ENCODE measurements around the gene OR51V1.
"Not testable (repeated sequence)": the region's sequence is repeated elsewhere in the genome, so short reads cannot be mapped to it uniquely, and the experiment has no call there.

The OR51V1 gene

GRCh38 chr11:5200582-5200981, at the start of gene OR51V1:
OR51V1 (minus strand) TSS chr11:5200682; CDS start chr11:5200682, 0 bp downstream.
- DNase-seq: no peak

GRCh38 chr11:5249807-5250396, 49.4 kb upstream of the OR51V1 start, which contains the start of gene HBG1:
HBG1 (minus strand) TSS chr11:5249857; CDS start chr11:5249804, 53 bp downstream.
- not testable (repeated sequence) for DNase-seq

GRCh38 chr11:5248498-5248897, 48.0 kb upstream of the OR51V1 start:
- DNase-seq: not testable (repeated sequence)

- DNase-seq: no peak
Measured at GRCh38 chr11:5247472-5248192, 47.1 kb upstream of the OR51V1 start.

GRCh38 chr11:5246772-5247471, 46.4 kb upstream of the OR51V1 start:
- no peak for DNase-seq

GRCh38 chr11:5245155-5245554, 44.7 kb upstream of the OR51V1 start:
- DNase-seq: no peak

- no peak for DNase-seq
Measured at GRCh38 chr11:5243816-5244180, 43.3 kb upstream of the OR51V1 start.

- DNase-seq: no peak
Measured at GRCh38 chr11:5242933-5243815, 42.7 kb upstream of the OR51V1 start.

- no peak for DNase-seq
Measured at GRCh38 chr11:5242208-5242607, 41.7 kb upstream of the OR51V1 start.

- no peak for DNase-seq
Measured at GRCh38 chr11:5241458-5241857, 41.0 kb upstream of the OR51V1 start.

- DNase-seq: no peak
Measured at GRCh38 chr11:5240458-5240857, 40.0 kb upstream of the OR51V1 start.

GRCh38 chr11:5240056-5240455, 39.6 kb upstream of the OR51V1 start:
- no peak for DNase-seq

GRCh38 chr11:5239046-5239445, 38.6 kb upstream of the OR51V1 start:
- no peak for DNase-seq

GRCh38 chr11:5238486-5238885, 38.0 kb upstream of the OR51V1 start:
- DNase-seq: no peak

GRCh38 chr11:5237420-5237819, 36.9 kb upstream of the OR51V1 start:
- DNase-seq: no peak

- DNase-seq: no peak
Measured at GRCh38 chr11:5235364-5236095, 35.0 kb upstream of the OR51V1 start.

- DNase-seq: no peak
Measured at GRCh38 chr11:5234381-5234834, 33.9 kb upstream of the OR51V1 start, which contains the start of gene HBD. HBD (minus strand) TSS chr11:5234483; CDS start chr11:5234433, 50 bp downstream.

- no peak for DNase-seq
Measured at GRCh38 chr11:5233307-5233706, 32.8 kb upstream of the OR51V1 start.

- DNase-seq: no peak
Measured at GRCh38 chr11:5232821-5233220, 32.3 kb upstream of the OR51V1 start.

- DNase-seq: no peak
Measured at GRCh38 chr11:5232176-5232575, 31.7 kb upstream of the OR51V1 start.

- no peak for DNase-seq
Measured at GRCh38 chr11:5231111-5231510, 30.6 kb upstream of the OR51V1 start.

GRCh38 chr11:5230266-5230665, 29.8 kb upstream of the OR51V1 start:
- DNase-seq: no peak
